GM18868 (cell line): Measurements from ENCODE around the gene PCK1.
A peak's percentile ranks its signal among the peaks of the same experiment; 100 is the strongest.

Experiments used
- ATAC-seq: cut with Tn5 transposase; IDR thresholded peaks from one replicate; pipeline ENCODE4 v1.9.1; 2021; ENCODE audit warnings: mild to moderate bottlenecking, moderate library complexity; ENCODE audit not compliant: unreplicated experiment

PCK1 gene

DNA sequence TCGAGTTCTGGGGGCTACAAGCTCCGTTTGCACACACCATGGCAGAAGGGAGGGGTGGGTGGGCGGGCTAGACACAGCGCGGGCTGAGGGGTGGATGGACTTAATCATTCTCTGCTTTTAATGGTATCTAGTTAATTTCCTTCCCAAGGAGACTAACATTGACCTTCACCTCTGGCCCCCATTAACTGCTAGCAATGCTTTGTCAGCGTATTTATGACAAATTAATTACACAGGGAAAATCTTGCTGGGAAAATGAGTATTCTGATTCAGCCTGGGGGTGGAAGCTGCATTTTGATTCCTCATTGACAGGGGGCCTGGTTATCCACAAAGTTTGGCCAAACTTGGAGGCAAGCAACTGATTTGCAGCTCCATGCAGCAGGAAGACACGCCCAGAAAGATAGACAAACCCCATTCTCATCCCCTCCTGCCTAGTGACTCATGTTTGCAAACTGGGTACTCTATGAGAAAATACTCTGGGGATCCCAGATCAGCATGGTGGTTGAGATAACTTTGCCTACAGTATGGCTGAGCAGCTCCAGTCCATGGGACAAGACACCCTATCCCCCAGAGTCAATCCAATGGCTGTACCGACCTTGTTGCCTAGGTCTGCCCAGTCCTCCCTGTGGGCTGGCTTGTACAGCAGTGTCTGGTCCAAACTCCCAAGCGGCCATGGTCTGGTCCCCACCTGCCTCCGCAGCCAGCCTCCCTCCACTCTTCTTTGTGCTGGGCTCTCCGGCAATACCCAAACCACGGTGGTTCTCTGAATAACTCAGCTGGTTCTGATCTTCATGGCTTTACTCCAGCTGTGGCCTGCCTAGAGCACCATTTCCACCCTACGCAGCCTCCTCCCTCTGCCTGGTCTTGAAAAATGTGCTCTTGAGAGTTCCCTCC is 39.7 kb downstream of the PCK1 start:
- ATAC-seq = peak; percentile 63

DNA sequence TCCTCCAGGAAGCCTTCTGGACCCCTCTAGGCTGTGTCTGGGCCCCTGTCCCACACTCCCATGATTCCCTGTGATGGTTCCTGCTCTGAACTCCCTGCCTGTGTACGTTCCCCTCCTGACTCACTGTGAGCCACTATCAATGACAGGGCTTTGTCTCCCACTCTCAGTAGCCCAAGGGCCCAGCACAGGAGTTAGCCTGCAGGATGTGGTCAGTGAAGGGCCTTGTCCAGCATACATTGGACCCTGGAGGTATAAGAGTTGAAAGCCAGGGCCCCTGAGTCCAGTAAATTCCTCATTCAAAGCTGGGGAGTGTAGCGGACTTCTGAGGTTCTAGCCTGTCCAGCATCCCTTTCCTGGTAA is 40.3 kb downstream of the PCK1 start:
- ATAC-seq = no peak

DNA sequence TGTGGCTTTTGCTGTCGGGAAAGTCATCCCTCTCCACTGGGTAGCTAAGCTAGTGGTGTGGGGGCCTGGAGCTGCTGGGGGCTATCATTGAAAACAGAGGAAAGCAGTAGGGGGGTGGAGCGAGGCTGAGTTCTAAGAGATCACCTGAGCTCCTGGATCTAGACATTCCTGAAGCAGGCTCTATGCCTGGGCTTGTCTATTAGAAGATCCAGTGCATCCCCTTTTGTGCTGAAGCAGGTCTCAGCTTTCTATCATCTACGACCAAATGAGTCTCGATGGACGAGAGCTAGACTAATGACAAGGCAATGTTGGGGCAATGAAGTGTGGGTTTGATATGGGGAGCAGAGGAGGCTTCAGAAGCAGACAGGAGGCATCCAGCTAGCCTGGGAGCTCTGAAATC is 40.8 kb downstream of the PCK1 start:
- no peak for ATAC-seq

DNA sequence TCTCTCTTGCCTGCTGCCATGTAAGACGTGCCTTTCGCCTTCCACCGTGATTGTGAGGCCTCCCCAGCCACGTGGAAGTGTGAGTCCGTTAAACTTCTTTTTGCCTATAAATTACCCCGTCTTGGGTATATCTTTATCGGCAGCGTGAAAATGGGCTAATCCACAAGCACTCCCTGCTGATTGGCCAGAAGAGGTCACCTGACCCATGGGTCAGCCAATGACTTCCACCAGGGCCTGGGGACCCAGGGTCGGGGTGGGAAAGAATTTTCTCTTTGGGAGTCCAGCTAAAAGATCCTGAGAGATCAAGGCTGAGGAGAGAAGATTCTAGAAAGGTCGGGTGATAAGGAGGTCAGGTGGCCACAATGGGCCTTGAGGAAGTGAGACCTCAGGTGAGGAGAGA is 42.2 kb downstream of the PCK1 start:
- ATAC-seq = no peak

DNA sequence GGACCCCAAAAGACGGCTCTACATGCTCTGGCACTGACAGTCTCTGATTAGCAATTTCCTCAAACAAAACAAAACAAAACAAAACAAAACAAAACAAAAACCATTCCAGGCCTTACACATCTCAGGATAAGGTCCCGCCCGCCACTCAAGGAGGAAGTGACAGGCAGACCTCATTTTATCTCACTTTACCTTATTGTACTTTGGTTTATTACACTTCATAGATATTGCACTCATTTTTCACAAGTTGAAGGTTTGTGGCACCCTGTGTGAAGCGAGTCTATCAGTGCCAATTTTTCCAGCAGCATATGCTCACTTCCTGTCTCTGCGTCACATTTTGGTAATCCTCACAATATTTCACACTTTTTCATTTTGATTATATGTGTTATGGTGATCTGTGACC is 44.1 kb downstream of the PCK1 start:
- no peak for ATAC-seq

DNA sequence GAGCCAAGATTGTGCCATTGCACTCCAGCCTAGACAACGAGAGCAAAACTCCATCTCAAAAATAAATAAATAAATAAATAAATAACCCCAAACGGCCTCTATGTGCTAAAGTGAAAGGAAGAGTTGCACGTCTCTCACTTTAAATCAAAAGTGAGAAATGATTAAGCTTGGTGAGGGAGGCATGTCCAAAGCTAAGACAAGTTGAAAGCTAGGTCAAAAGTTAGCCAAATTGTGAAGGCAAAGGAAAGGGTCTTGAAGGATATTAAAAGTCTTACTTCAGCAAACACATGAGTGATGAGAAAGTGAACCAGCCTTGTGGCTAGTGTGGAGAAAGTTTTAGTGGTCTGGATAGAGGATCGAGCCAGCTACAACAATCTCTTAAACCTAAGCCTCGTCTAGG is 45.0 kb downstream of the PCK1 start:
- no peak for ATAC-seq

DNA sequence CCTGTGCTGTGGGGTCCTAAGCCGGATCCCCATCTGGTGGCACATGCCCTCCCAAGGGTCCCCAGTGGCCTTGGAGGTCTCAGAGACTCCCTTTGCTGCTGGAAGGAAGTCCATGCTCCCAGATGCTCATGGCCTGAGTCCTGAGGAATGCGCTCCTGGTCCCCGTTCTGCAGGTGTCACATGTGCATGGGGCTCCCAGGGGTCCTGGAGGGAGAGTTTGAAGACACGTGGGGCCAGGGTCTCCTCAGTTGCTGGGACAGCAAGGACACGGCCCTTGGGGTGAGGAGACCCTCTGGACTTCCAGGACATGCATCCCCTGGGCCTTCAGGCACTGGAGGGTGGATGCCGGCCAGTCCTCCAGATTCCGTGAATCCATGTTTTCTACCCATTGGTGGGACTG is 47.6 kb downstream of the PCK1 start:
- no peak for ATAC-seq

DNA sequence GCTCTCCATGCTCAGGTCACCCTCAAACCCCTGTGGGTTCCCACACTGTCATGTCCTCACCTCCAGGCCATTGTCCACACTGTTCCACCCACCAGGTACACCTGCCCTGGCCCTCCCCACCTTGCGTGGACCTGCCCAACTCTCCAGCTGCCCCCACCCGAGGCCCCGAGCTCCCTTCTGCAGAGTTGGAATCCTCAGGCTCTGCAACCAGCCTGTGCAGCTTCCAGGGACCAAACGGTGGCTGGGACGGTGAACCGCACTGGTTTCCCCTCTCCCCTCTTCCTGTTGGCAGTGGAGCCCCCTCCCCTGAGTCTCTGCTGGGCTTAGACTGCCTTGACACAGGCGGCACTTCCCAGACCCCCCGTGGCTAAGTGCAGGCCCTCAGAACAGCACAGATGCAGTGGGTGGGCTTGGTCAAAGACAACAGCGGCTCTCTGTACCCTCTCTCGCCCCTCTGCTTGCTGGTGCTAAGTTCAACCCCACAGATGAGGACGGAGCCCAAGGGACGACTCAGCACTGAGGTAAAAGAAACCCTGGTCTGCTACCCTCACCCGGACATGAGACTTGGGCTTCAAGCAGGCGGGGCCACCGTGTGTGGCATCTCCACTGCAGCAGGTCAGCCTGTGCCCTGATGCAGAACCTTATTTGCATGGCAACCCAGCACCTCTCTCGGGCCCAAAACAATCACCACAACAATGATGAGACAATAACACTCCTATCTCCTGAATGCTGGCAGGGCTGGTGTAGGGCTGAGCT is 48.4 kb downstream of the PCK1 start:
- no peak for ATAC-seq

DNA sequence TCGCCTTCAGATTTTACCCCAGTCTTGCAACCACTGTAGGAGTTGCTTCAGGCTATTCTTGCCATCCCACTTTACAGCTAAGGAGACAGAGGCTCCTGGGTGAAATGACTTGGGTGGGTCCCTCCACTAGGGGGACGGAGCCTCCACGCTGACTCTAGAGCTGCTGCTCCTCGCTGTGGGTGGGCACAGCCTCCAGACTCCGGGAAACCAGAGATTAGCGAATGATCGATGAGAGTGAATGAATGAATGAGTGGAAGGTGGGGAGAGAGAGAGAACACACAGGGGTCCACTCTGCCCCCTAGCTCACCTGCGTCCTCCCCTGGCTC is 48.9 kb downstream of the PCK1 start:
- ATAC-seq = no peak

DNA sequence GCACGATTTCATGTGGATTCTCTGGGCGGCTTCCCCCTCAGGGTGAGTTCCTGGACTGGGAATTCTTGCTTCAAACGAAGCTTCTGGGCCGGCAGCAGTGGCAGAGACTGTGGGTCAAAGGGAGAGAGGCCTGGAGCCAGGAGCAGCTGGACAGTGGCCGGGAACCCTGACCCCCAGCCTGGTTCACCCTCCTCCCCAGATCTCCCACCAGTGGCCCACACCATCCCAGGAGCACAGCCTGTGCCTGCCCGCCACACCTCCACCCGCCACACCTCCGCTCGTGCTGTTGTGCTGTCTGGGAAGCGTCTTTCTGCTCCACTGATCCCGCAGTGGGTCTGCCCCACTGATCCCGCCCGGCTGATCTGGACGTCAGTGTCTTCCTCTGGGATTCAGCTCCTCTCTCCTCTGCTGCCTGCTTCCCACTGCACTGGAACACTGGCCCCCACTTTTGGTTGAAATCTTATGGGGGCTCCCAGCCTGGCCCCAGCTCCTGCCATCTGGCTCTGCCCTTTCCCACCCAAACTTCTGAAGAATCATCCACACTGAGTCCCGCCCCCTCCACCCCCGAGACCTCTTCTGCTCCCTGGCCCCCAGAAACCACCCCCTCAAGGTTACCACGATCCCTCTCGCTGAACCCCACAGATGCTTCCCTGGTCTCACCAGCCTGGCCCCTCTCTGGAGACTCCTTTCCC is 49.5 kb downstream of the PCK1 start:
- no peak for ATAC-seq

DNA sequence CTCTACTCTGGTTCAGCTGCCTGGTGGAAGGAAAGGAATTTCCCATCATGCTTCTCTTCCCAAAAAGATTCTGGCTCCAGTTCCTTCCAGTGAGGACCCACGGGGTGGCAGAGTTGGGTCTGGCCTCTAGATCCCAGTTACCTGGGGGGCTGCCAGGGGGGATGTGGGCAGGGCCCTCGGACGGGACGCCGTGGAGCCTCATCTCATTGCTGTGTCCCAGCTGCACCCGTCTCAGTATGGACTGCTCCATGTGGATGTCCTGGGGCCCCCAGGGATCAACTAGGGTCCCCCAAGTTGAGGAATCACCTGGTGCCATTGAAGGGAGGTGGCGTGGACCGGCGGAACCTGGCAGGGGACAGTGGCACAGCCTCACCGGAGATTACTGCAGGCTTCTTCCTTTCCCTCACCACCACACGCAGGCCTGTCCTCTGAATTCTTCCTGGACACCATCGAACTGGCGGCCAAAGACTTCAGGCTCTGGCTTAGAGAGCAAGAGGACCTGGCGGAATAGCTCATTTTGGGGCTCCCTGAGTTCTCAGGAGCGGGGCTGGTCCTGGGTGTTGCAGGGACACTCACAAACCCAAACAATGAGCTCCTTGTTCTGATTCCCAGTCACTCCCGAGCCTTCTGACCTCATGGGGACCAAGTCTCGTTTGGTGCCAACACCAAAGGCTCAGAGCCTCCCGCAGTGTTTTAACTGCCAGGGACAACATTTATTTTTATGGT is 50.8 kb downstream of the PCK1 start:
- no peak for ATAC-seq

DNA sequence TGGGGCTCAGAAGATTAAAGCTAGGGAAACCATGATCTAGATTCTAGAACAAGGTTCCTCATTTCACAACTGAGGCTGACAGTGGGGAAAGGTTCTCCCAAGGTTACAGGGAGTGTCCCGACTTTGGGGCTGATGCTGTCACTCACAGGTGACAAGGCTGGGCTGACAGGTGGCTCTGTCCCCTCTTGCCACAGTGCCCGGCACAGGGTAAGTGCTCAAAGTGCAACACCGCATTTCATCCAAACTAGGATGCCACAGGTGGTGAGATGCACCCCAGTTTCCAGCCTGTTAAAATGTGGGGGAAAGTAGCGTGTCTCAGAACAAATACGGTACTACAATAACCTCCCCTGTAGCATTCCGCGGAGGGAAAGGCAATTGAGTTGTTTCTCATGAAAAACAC is 51.5 kb downstream of the PCK1 start:
- no peak for ATAC-seq

DNA sequence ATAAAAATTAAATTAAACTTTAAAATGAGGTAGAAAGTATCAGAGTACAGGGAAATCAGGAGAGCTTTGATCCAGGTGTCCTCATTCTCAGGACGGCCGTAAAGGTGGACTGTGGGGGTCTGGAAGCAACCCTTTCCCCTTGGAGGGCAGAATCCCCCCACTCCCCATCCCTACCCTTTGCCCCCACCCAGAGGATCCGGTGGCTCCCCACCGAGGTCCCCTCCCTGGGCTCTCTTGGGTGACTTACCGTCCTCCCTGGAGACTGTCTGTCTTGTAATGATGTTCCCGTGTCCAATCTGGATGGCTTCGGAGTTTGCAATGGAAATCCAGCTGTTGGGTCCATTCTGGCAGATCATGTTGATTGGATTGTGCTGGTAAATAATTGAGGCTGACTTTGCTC is 52.0 kb downstream of the PCK1 start:
- no peak for ATAC-seq

DNA sequence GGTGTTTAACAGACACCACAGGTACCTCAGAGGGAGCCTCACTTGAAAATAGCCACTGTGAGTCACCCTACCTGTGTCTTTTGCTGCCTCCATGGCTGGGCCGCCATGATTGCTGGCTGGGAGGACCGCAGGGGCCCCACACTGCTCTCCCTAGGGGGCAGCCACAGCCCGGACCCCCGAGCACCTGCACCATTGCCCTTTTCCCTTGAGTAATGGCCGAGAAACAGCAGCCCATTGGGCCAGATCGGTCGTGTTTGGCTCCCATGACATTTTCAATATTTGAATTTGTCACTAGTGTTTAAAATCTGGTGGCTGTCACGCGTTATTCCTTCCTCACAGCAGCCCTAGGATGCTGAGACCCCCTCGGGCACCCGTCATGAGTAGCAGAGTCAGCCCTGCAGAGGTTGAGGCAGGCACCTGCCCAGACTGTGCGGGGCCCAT is 52.6 kb downstream of the PCK1 start:
- ATAC-seq = no peak

DNA sequence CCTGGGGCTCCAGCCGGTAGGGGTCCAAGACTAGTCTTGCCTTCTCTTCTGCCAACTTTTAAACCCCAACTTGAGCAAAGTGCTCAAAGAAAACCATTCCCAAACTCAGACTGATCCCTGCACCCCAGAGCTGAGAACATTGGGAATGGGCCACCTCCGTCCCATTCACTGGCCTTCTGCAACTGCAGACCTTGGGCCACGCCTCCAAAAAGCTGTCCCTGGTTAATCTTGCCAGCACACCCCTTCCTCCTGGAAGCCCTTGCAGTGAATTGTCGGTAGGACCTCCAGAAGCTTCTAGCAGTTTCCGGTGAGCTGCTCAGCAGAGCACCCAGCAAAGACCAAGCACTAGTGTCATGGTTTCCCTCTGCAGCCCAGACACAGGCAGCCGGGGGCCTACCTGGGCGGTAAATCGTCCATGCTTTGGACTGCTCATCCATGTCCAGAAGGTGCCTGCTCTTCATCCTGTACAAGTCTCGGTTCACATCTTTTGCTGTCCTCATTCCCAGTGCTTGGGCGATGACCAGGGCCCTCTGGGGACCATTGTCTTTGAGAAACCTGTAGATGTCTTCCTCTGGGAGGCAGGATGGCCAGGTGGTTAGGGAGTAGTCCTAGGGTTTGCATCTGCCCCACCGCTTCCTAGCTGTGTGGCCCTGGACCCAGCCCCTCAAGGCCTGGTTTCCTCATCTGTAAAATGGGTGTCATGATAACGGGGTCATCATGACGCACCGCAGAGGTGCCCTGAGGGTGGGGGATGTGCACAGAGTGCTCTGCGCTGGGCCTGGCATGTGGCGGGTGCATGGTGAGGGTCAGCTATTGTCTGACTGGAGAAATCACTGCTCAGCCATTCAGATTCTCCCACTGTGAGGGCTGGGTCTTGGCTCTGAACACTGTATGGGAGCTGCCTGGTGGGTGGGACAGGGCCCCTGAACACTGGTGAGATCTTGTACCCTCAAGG is 53.9 kb downstream of the PCK1 start:
- ATAC-seq = no peak

DNA sequence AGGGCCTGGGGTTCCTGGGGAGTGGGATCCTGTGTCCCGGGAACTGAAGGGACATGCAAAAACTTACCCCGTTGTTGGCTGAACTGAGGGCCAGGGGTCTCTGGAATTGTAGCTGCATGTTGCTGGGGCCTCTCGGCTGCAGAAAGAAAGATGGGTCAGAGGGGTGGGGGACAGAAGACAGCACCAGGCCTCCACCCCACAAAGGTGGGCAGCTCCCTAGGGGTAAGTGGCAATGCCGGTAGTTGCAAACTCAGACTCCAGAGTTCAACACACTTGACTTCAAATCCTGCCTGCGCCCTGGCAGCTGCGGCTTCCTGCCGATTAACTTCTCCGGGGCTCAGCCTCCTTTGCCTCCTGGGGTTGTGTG is 54.5 kb downstream of the PCK1 start:
- no peak for ATAC-seq

DNA sequence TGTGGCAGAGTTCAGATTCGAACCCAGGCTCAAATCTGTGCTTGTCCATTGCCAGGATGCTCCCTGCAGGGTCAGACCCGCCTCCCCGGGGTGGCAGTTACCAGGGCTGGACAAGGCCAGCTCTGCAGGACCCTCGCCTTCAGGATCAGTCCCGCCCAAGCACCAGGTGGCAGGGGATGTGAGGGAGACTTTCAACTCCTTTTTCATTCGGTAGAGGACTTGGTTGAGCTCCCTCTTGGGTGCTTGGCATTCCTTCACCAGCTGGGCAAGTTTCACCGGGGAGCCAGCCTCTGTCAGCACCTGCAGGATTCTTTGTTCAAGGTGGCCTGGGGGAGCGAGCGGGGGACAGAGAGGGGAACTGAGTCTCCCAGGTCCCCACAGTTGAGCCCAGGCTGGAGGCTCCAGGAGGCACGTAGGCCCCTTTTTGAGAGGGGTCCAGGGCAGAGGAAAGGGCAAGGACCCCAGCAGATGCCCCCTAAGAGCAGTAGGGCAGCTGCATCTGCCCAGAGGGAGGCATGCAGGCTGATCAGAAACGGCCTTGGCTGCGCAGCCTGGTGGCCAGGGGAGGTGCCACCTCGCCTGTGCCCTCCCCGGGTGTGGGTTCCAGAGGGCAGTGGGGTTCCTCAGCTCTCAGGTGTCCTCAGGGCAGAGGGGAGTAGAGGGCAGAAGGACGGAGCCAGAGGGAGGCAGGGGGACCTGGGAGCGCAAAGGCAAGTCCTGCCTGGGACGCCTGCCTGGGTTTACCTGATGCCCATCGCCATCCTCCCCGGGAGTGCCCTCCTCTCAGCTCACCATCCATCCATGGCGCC is 55.4 kb downstream of the PCK1 start:
- ATAC-seq = no peak

DNA sequence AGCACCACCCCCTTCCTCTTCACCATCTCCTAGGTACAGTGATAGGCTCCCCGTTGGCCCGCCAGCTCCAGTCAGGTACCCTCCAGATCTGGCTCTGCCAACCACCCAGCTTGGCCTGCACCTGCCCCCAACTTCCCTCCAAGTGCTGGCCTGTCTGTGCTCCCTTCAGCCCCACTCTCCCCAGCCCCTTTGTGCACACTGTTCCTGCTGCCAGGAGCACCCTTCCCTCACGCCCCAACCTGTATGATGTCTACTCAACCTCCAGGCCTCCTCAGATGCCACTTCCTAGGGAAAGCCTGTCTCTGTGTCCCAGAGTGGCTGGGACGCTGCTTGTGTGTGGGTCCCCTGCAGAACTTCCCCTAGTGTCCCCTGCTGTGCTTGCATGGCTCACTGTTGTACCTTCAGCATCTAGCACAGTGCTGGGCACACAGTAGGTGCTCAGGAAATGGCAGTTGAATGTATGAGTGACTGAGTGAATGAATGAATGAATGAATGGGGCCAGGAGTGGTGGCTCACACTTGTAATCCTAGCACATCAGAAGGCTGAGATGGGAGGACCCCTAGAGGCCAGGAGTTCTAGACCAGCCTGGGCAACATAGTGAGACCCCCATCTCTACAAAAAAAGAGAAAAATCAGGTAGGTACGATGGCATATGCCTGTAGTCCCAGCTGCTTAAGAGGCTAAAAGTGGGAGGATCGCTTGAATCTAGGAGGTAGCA is 56.3 kb downstream of the PCK1 start:
- ATAC-seq = no peak
